Esophagus squamous epithelium (tissue), 4 donors: ENCODE measurements around the gene APBB1IP.

Experiments used
- CTCF ChIP-seq, 6 experiments: fragments of 450-650 bp in 4 of 6; fragments of 200-600 bp in 2 of 6; sonication (generic) in 2 of 6; IDR thresholded peaks; one replicate each; pipeline ENCODE4 v1.5.1; 2016 to 2019; ENCODE audit warnings: antibody characterized with exemption in 6 of 6, mild to moderate bottlenecking in 4 of 6, moderate library complexity in 4 of 6
- POLR2A ChIP-seq, 4 donors: fragments of 450-650 bp; IDR thresholded peaks; one replicate each; pipeline ENCODE4 v1.6.1; 2017; ENCODE audit warnings: antibody characterized with exemption in 4 of 4, mild to moderate bottlenecking in 4 of 4, moderate library complexity in 3 of 4

- TF ChIP-seq POLR2A (IDR thresholded peaks at IDR 0.05) (no peak), CTCF (IDR thresholded peaks at IDR 0.05) (no peak)
Measured at GRCh38 chr10:26457088-26457487, 18.9 kb downstream of the APBB1IP start.
